H1 (cell line): ENCODE data around the gene RPP14. TPM values are rescaled to one million over a fixed set of nuclear protein-coding genes. Genes with fewer than 3 reads are reported as not detected.

Source experiments
- BCL11A ChIP-seq, 2 experiments: IDR thresholded peaks; one replicate each; pipeline ENCODE4 v1.6.1; 2011; ENCODE audit warnings: low read depth in 2 of 2, low read length in 2 of 2, mild to moderate bottlenecking in 2 of 2
- CHD2 ChIP-seq: IDR thresholded peaks from 2 replicates; pipeline ENCODE4 v1.6.1; 2012; ENCODE audit warnings: low read length, improper control_type of control experiment
- CHD7 ChIP-seq: fragments of 300-600 bp; sonication (generic); IDR thresholded peaks from 2 replicates; pipeline ENCODE4 v1.7.1; 2012; ENCODE audit warnings: low read length, moderate library complexity, mild to moderate bottlenecking, inconsistent platforms; ENCODE audit not compliant: insufficient replicate concordance
- E2F6 ChIP-seq: IDR thresholded peaks from 2 replicates; pipeline ENCODE4 v1.6.1; 2012; ENCODE audit warnings: inconsistent platforms
- GABPA ChIP-seq: IDR thresholded peaks from 2 replicates; pipeline ENCODE4 v1.6.1; 2011; ENCODE audit warnings: mild to moderate bottlenecking, low read length, moderate library complexity, borderline replicate concordance; ENCODE audit not compliant: insufficient read depth
- GTF2F1 ChIP-seq: IDR thresholded peaks from 2 replicates; pipeline ENCODE4 v1.6.1; 2012; ENCODE audit warnings: low read depth, low read length, improper control_type of control experiment, borderline replicate concordance
- HDAC6 ChIP-seq: IDR thresholded peaks from one replicate; pipeline ENCODE4 v1.7.1; 2012; ENCODE audit warnings: low read depth, mild to moderate bottlenecking, inconsistent platforms, low read length, moderate library complexity
- KDM4A ChIP-seq: IDR thresholded peaks from one replicate; pipeline ENCODE4 v1.7.1; 2012; ENCODE audit warnings: low read depth, mild to moderate bottlenecking, moderate library complexity, low read length, inconsistent platforms; ENCODE audit not compliant: severe bottlenecking
- MAX ChIP-seq: IDR thresholded peaks from 2 replicates; pipeline ENCODE4 v1.6.1; 2012; ENCODE audit warnings: inconsistent platforms
- PHF8 ChIP-seq: fragments of 200-600 bp; sonication (generic); conservative IDR thresholded peaks from 2 replicates; pipeline ENCODE4 v1.7.1; 2012; ENCODE audit warnings: low read depth, mild to moderate bottlenecking, inconsistent platforms, low read length, moderate library complexity
- RBBP5 ChIP-seq: IDR thresholded peaks from 2 replicates; pipeline ENCODE4 v1.7.1; 2012; ENCODE audit warnings: low read depth, mild to moderate bottlenecking, inconsistent platforms, low read length, moderate library complexity, borderline replicate concordance
- polyA plus RNA-seq, 7 experiments: library from polyadenylated mRNA; depleted of rRNA in 3 of 7; stranded (reverse) in 5 of 7; unstranded in 2 of 7; fragments of >200 nt in 5 of 7; fragments of 200-250 nt in 2 of 7; gene quantifications; 1 replicate in 5 of 7; 2 replicates in 1 of 7; 4 replicates in 1 of 7; pipeline versions ENCODE4 v1.2.1 to v1.2.3, GENCODE V29; 2011 to 2013; ENCODE audit warnings: missing spikeins in 2 of 7, mixed read lengths in 2 of 7
- total RNA-seq: library from RNA; stranded (reverse); fragmentation: NEBNext Ultra II Directional; extraction: Animal tissue kit (Norgen Biotek cat#: 25700); gene quantifications from 2 replicates; pipeline ENCODE4 v1.2.1, GENCODE V29; 2021

Gene RPP14
- total and polyA plus RNA-seq, 2 of the 8 experiments (the other 6 are each of a cell fraction or from before 2014, with no cell fraction given): 11.7 to 23.4 TPM

DNA sequence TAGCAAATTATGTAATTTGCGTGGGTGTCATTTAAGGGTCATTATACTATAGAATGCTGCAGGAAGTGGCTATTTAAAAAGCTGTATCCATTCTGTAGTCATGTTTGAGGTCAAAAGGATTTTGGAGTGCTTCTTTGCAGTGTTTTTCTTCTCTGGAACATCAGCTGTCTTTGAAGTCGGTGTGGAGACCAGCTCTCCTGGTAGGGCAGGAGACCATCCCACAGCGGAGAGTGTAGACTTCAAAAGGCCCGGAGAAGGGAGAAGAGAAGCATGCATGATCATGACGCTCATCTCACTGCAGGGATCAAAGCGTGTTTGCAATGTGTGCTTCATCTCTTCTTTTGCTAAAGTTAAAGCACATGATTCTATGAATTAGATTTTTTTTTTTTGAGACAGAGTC is 46.6 kb downstream of the RPP14 start (continued):
- TF ChIP-seq CHD7 (no peak), RBBP5 (no peak), CHD2 (no peak), MAX (no peak), GABPA (no peak), HDAC6 (no peak), GTF2F1 (no peak), PHF8 (no peak), KDM4A (no peak), E2F6 (no peak), BCL11A (IDR thresholded peaks at IDR 0.05; ENCODE audit: low read depth in 2 of 2, low read length in 2 of 2) (no peak)
